ENCODE data around the gene SPSB2.

GRCh38 chr12:6914947-6915788 is 42.1 kb upstream of the SPSB2 start:
- TF ChIP-seq, protein P1, sequence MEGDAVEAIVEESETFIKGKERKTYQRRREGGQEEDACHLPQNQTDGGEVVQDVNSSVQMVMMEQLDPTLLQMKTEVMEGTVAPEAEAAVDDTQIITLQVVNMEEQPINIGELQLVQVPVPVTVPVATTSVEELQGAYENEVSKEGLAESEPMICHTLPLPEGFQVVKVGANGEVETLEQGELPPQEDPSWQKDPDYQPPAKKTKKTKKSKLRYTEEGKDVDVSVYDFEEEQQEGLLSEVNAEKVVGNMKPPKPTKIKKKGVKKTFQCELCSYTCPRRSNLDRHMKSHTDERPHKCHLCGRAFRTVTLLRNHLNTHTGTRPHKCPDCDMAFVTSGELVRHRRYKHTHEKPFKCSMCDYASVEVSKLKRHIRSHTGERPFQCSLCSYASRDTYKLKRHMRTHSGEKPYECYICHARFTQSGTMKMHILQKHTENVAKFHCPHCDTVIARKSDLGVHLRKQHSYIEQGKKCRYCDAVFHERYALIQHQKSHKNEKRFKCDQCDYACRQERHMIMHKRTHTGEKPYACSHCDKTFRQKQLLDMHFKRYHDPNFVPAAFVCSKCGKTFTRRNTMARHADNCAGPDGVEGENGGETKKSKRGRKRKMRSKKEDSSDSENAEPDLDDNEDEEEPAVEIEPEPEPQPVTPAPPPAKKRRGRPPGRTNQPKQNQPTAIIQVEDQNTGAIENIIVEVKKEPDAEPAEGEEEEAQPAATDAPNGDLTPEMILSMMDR (IDR thresholded peaks at IDR 0.05), result no peak
- TF ChIP-seq POLR2A (IDR thresholded peaks at IDR 0.05), result no peak

Measured in adrenal gland (tissue), 5 donors.